ENCODE data around the gene SNCG. TPM values are rescaled to one million over a fixed set of nuclear protein-coding genes. Genes with fewer than 3 reads are reported as not detected.
A peak's percentile ranks its signal among the peaks of the same experiment; 100 is the strongest.

The SNCG gene
- total and polyA plus RNA-seq, 2 experiments from 2014 or later = 4.0 to 17.0 TPM

DNA sequence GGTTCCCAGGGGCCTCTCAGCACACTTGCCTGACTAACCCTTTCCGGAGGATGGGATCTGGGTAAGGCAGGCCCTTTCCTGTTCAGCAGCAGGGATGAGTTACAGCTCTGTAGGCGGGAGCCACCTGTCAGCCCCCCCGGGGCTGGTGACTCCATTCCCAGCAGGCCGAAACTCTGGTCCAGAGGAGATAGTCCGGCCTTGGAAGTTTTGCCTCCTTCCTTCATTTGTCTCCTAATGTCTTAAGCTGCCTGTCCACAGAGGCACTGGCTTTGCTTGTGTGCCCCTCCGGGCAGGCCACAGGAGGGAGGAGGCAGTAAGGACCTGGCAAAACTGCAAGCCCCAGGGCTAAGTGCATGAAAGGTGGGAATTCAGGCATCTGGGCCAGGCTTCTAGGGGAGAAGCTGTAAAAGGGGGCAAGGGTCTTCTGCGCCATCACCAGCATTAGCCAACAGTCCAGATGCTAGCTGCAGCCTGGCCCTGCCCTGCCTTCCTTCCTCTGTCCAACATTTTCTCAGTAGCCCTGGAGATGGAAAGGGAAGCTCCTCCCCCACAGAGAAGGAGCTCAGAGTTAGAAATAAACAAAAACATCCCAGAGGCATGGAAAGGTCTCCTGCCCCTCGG is 11.1 kb downstream of the SNCG start:
- Histone ChIP-seq H2AFZ (no peak overlapping the region), H3K4me2 (peak overlapping the region; percentile 91), H3K27ac (ENCODE audit: low read depth) (no peak overlapping the region), H3K36me3 (ENCODE audit: insufficient read depth) (no peaks in the 10 kb centered on the region), H3F3A (replicated peaks; ENCODE audit: low read depth) (peaks cover 7% of the 10 kb centered on the region; the same call in 1 of the 2 replicates), H3K79me2 (replicated peaks; ENCODE audit: insufficient read depth) (no peaks in the 10 kb centered on the region), H3K4me1 (ENCODE audit: insufficient read depth) (peaks cover 33% of the 10 kb centered on the region), H3K27me3 (ENCODE audit: insufficient read depth) (peaks cover 68% of the 10 kb centered on the region), H4K20me1 (replicated peaks; ENCODE audit: insufficient read depth) (no peaks in the 10 kb centered on the region), H3K4me3 (no peak overlapping the region), H3K9me2 (ENCODE audit: insufficient read depth) (no peaks in the 10 kb centered on the region)
- ATAC-seq (no peak), DNase-seq (ENCODE audit: low spot score) (no peak)
- H3K9me3 Mint-ChIP-seq = peaks cover 3% of the 10 kb centered on the region; the same call in 1 of the 3 replicates
- peaks cover 4% of the 10 kb centered on the region; the same call in 2 of the 3 replicates for H3K36me3 Mint-ChIP-seq (ENCODE audit: low read depth)
- H3K27ac Mint-ChIP-seq = no peak overlapping the region
- TF ChIP-seq POLR2AphosphoS5 (IDR thresholded peaks at IDR 0.05; ENCODE audit: low read depth) (no peak), ZNF462 (CRISPR knock-in tag; IDR thresholded peaks at IDR 0.05) (no peak), EZH2phosphoT487 (IDR thresholded peaks at IDR 0.05; ENCODE audit: unreplicated experiment) (no peak), CREB1 (CRISPR knock-in tag; IDR thresholded peaks at IDR 0.05; ENCODE audit: low read depth) (no peak), EZH2 (IDR thresholded peaks at IDR 0.05; ENCODE audit: low read depth, unreplicated experiment) (no peak), ZNF114 (CRISPR knock-in tag; IDR thresholded peaks at IDR 0.05) (no peak), ETS1 (IDR thresholded peaks at IDR 0.05) (no peak)
- H3K4me3 Mint-ChIP-seq = no peak overlapping the region
- peaks cover 52% of the 10 kb centered on the region for H3K27me3 Mint-ChIP-seq (ENCODE audit: insufficient read depth, low read depth, poor library complexity)
- H3K4me1 Mint-ChIP-seq = peaks cover 57% of the 10 kb centered on the region
